ENCODE data around the gene YES1. TPM values are rescaled to one million over a fixed set of nuclear protein-coding genes. Genes with fewer than 3 reads are reported as not detected.

The YES1 gene
- total and polyA plus RNA-seq, 12 donors, result 11.5 to 84.1 (median 42.5) TPM

DNA sequence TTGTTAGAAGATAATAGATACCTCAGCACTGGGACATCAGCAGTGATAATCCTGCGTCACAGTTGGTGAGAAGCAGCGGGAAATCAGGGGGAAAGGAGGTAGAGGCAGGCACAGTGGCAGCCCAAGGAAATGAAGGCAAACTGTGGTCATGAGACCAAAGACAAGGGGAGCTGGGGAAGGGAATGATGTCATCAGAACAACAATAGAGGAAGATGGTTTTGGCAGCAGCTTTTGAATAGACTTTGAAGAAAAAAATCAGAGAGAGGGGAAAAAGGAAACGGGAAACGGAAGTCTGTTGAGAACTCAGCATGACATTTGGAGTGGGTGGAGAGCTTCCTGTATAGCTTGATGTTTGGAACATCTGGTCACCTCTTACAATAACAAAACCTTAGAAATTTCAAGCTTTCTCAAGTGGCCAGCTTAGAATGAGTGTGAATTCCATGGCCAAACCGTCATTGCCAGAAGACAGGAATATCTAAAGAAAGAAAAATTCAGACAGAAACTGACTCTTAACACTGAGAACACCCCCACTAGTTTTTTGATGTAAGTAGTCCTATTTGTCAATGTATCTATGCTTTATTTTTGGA lies 18.4 kb upstream of the YES1 start:
- Histone ChIP-seq H3K27ac (peak overlapping the region in 2 of 5 donors; percentile 26 to 38), H3K36me3 (replicated peaks in 1 of 2) (no peaks in the 10 kb centered on the region), H3K4me3 (no peak overlapping the region), H3K9me3 (replicated peaks in 1 of 3) (no peaks in the 10 kb centered on the region), H3K4me1 (replicated peaks in 1 of 2) (peaks cover 5 to 23% of the 10 kb centered on the region in 2 donors), H3K27me3 (no peaks in the 10 kb centered on the region)
- peak in 5 of 7 donors; percentile 25 to 31 (median 29) for DNase-seq
- 22 to 26% (median 24%) methylated on average over 5 of the region's 5 CpGs for WGBS, 4 donors
- intact Hi-C loops (cut with DNase I), result loop anchor here (5.0 to 10.0 kb wide), 3 partner anchors 88 to 206 kb away; no protein-coding TSS in a partner anchor
- no peak for TF ChIP-seq POLR2A (IDR thresholded peaks at IDR 0.05)
- TF ChIP-seq, protein P1, sequence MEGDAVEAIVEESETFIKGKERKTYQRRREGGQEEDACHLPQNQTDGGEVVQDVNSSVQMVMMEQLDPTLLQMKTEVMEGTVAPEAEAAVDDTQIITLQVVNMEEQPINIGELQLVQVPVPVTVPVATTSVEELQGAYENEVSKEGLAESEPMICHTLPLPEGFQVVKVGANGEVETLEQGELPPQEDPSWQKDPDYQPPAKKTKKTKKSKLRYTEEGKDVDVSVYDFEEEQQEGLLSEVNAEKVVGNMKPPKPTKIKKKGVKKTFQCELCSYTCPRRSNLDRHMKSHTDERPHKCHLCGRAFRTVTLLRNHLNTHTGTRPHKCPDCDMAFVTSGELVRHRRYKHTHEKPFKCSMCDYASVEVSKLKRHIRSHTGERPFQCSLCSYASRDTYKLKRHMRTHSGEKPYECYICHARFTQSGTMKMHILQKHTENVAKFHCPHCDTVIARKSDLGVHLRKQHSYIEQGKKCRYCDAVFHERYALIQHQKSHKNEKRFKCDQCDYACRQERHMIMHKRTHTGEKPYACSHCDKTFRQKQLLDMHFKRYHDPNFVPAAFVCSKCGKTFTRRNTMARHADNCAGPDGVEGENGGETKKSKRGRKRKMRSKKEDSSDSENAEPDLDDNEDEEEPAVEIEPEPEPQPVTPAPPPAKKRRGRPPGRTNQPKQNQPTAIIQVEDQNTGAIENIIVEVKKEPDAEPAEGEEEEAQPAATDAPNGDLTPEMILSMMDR (IDR thresholded peaks at IDR 0.05), result no peak

DNA sequence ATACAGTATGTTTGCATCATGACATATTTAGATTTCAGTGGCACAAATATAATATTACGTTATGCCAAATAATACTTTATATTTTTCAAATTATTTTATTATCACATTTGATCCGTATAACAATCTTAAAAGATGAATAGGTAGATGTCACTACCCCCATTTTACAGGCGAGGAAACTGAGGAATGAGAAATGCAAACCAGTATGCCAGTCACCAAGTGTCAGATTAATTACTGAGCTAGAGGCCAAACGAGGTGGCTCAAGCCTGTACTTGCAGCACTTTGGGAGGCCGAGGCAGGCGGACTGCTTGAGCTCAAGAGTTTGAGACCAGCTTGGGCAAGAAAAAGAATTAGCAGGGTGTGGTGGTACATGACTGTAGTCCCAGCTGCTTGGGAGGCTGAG lies 17.4 kb upstream of the YES1 start:
- Histone ChIP-seq H3K4me1 (replicated peaks in 1 of 2) (peaks cover 5 to 18% of the 10 kb centered on the region in 2 donors), H3K36me3 (replicated peaks in 1 of 2) (no peaks in the 10 kb centered on the region), H3K27ac (no peak overlapping the region), H3K4me3 (no peak overlapping the region), H3K9me3 (replicated peaks in 1 of 3) (no peaks in the 10 kb centered on the region), H3K27me3 (no peaks in the 10 kb centered on the region)
- no peak for DNase-seq
- 83 to 91% (median 89%) methylated on average over 6 of the region's 6 CpGs for WGBS, 4 donors
- TF ChIP-seq, protein P1 (IDR thresholded peaks at IDR 0.05), result no peak
- TF ChIP-seq POLR2A (IDR thresholded peaks at IDR 0.05), result no peak
- intact Hi-C loops (cut with DNase I), result no loop called here

DNA sequence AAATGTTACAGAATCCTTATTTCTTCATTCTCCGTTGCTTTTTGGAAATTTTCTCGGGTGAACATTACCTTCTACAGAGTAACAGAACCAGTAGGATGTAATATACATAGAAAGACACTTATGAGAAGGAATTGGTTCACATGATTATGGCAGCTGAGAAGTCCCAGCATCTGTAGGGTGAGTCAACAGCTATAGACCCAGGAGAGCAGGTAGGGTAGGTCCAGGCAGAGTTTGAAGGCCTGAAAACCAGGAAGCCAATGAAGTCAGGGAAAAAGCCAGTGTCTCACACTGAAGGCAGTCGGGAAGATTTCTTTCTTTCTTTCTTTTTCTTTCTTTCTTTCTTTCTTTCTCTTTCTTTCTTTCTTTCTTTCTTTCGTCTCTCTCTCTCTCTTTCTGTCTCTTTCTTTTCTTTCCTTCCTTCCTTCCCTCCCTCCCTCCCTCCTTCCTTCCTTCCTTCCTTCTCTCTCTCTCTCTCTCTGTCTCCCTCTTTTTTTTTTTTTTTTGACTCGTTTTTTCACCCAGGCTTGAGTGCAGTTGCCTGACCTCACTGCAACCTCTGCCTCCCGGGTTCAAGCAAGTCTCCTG lies 15.1 kb upstream of the YES1 start:
- intact Hi-C loops (cut with DNase I), result no loop called here
- no peaks in the 10 kb centered on the region for H3K27me3 ChIP-seq
- DNase-seq, result no peak
- TF ChIP-seq POLR2A (IDR thresholded peaks at IDR 0.05), result no peak
- H3K36me3 ChIP-seq (replicated peaks in 1 of 2), result no peaks in the 10 kb centered on the region
- no peaks in the 10 kb centered on the region for H3K9me3 ChIP-seq (replicated peaks in 1 of 3)
- no peak overlapping the region for H3K4me3 ChIP-seq
- H3K27ac ChIP-seq, result no peak overlapping the region
- 78 to 94% (median 82%) methylated on average over 3 to 6 of the region's 6 CpGs for WGBS, 4 donors
- peaks cover 3 to 17% of the 10 kb centered on the region in 2 donors for H3K4me1 ChIP-seq (replicated peaks in 1 of 2)

DNA sequence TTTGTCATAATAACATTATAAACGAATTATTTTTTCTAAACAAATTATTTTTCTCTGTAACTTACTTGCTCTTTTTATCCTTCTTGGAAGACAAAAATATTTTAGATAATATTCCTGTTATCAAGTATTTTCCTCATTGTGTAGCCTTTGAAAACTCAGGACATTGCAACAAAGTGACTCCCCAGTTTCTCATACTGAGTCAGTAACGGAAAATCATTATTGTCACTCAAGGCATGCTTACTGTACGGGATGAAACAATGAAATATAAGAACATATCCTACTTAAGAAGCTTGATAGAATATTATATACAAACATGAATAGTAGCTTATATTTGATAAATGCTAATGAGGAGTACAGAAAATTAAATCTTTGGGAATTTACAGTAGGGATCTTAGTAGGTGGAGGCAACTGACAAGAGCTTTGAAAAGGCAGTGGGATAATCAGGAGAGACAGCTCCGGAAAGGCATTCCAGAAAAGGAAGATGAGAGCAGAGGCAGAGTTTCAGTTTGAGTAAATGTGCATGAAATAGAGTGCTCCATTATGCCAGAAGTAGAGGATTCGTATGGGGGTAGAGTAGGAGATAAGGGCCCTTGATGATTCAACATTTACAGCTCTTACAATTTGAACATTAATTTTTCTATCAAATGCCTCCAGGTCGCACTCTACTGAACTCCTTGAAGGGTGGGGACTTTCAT lies 14.0 kb upstream of the YES1 start:
- Histone ChIP-seq H3K4me3 (no peak overlapping the region), H3K4me1 (replicated peaks in 1 of 2) (peaks cover 0 to 9% of the 10 kb centered on the region in 2 donors), H3K9me3 (replicated peaks in 1 of 3) (no peaks in the 10 kb centered on the region), H3K27ac (no peak overlapping the region), H3K36me3 (replicated peaks in 1 of 2) (no peaks in the 10 kb centered on the region), H3K27me3 (no peaks in the 10 kb centered on the region)
- TF ChIP-seq, protein P1 (IDR thresholded peaks at IDR 0.05), result no peak
- TF ChIP-seq POLR2A (IDR thresholded peaks at IDR 0.05), result no peak
- intact Hi-C loops (cut with DNase I), result no loop called here
- 76 to 89% (median 83%) methylated on average over 6 of the region's 6 CpGs for WGBS, 4 donors
- DNase-seq, result no peak
